K562 (cell line): ENCODE results near the gene PCED1B. TPM values are rescaled to one million over a fixed set of nuclear protein-coding genes. Genes with fewer than 3 reads are reported as not detected.

Source experiments
- ATAC-seq: fragments of 200-7000 bp; cut with Tn5 transposase; 3 replicates; pipeline ENCODE4 v1.9.1; 2020; ENCODE audit warnings: moderate library complexity
- BruUV-seq: library from RNA; stranded (reverse); fragments of 400-500 nt; replicated peaks from 2 replicates; lab custom pipeline; 2021; lab: Mats Ljungman, UMichigan
- CTCF ChIA-PET: fragments of 300-600 bp; formaldehyde crosslinking; extraction: SDS; loops from one replicate; lab custom pipeline; 2021; ENCODE audit warnings: low intra/inter-chr PET ratio; lab: Yijun Ruan, JAX
- POLR2A ChIA-PET: fragments of 300-600, 350-650 bp; sonication (Branson Sonifier 250); formaldehyde crosslinking; extraction: SDS; loops from one replicate; lab custom pipeline; 2021; ENCODE audit warnings: antibody characterized with exemption, inconsistent platforms; lab: Yijun Ruan, JAX
- DNase-seq, 4 experiments: peaks; one replicate each; pipeline versions ENCODE4 v3.0.0 to v3.0.0-alpha.2; 2011 to 2018; ENCODE audit warnings: low spot score in 3 of 4, mixed read lengths in 3 of 4; ENCODE audit errors: extremely low read depth in 1 of 4
- FAIRE-seq: peaks from 2 replicates; lab custom pipeline; 2011; peaks lifted over from hg19 to GRCh38; lab: Jason Lieb, UNC
- H2AFZ ChIP-seq: 2 replicates; pipeline ENCODE4 v1.6.0; 2011; ENCODE audit warnings: low read depth, low read length, control low read depth, inconsistent platforms
- H3K27ac ChIP-seq: fragments of 200-600 bp; 3 replicates; pipeline ENCODE4 v1.8.0; 2011; ENCODE audit warnings: low read depth, mild to moderate bottlenecking, control low read depth, inconsistent platforms, low read length, moderate library complexity, mixed read lengths; ENCODE audit errors: extremely low read depth
- H3K27me3 ChIP-seq, 2 experiments: fragments of 300-600 bp in 1 of 2; 2 replicates in 1 of 2; 3 replicates in 1 of 2; pipeline versions ENCODE4 v1.6.0 to v1.8.0; 2011; ENCODE audit warnings: inconsistent platforms in 2 of 2, low read length in 2 of 2, mild to moderate bottlenecking in 1 of 2, mixed read lengths in 1 of 2, moderate library complexity in 1 of 2; ENCODE audit not compliant: control insufficient read depth in 2 of 2, insufficient read depth in 2 of 2
- H3K36me3 ChIP-seq: fragments of 300-600 bp; 3 replicates; pipeline ENCODE4 v1.8.0; 2011; ENCODE audit warnings: mild to moderate bottlenecking, low read length, inconsistent platforms; ENCODE audit not compliant: control insufficient read depth, insufficient read depth
- H3K4me1 ChIP-seq, 2 experiments: fragments of 200-600 bp in 1 of 2; replicated peaks in 1 of 2; 2 replicates in 1 of 2; 3 replicates in 1 of 2; pipeline versions ENCODE4 v1.5.1 to v1.8.0; 2011; ENCODE audit warnings: inconsistent platforms in 2 of 2, low read length in 2 of 2, mild to moderate bottlenecking in 1 of 2, mixed read lengths in 1 of 2, moderate library complexity in 1 of 2; ENCODE audit not compliant: control insufficient read depth in 2 of 2, insufficient read depth in 2 of 2
- H3K4me2 ChIP-seq: 2 replicates; pipeline ENCODE4 v1.6.1; 2011; ENCODE audit warnings: low read length, control low read depth, inconsistent platforms, mixed read lengths; ENCODE audit not compliant: insufficient read depth
- H3K4me3 ChIP-seq: fragments of 200-600 bp; sonication (generic), shearing (Covaris generic); 2 replicates; pipeline ENCODE4 v1.5.1; 2016; ENCODE audit warnings: control low read depth, inconsistent platforms
- H3K79me2 ChIP-seq: fragments of 200-600 bp; 3 replicates; pipeline ENCODE4 v1.8.0; 2011; ENCODE audit warnings: low read length, inconsistent platforms; ENCODE audit not compliant: control insufficient read depth, insufficient read depth
- H3K9ac ChIP-seq, 2 experiments: 2 replicates each; pipeline versions ENCODE4 v1.6.0 to v1.6.1; 2011; ENCODE audit warnings: low read depth in 2 of 2, low read length in 2 of 2, control low read depth in 1 of 2, inconsistent platforms in 1 of 2, mild to moderate bottlenecking in 1 of 2, mixed read lengths in 1 of 2; ENCODE audit not compliant: insufficient read depth in 1 of 2
- H3K9me1 ChIP-seq: one replicate; pipeline ENCODE4 v1.6.0; 2011; ENCODE audit warnings: inconsistent platforms, mild to moderate bottlenecking, low read length, moderate library complexity; ENCODE audit not compliant: control insufficient read depth, insufficient read depth
- H3K9me3 ChIP-seq: replicated peaks from 2 replicates; pipeline ENCODE4 v1.5.1; 2011; ENCODE audit warnings: low read depth, low read length, inconsistent platforms; ENCODE audit not compliant: control insufficient read depth, insufficient read depth
- H4K20me1 ChIP-seq: replicated peaks from 2 replicates; pipeline ENCODE4 v1.6.1; 2011; ENCODE audit warnings: low read length, inconsistent platforms, mixed read lengths; ENCODE audit not compliant: control insufficient read depth, insufficient read depth
- DACH1 ChIP-seq: fragments of 450-650 bp; IDR thresholded peaks from 2 replicates; pipeline ENCODE4 v1.6.1; 2018; ENCODE audit not compliant: partially characterized antibody
- E2F3 ChIP-seq: fragments of 250-450 bp; sonication (Bioruptor Pico); IDR thresholded peaks from 2 replicates; pipeline ENCODE4 v1.4.0; 2020; ENCODE audit warnings: mild to moderate bottlenecking
- FOSL1 ChIP-seq: fragments of 200-800 bp; sonication (Bioruptor generic); conservative IDR thresholded peaks from 2 replicates; pipeline ENCODE4 v1.6.1; 2016; ENCODE audit warnings: missing genetic modification characterization, missing compliant biosample characterization
- HDGF ChIP-seq: fragments of 450-650 bp; IDR thresholded peaks from 2 replicates; pipeline ENCODE4 v1.6.1; 2016
- MITF ChIP-seq: IDR thresholded peaks from 2 replicates; pipeline ENCODE4 v1.6.1; 2014; ENCODE audit warnings: antibody characterized with exemption
- NFIX ChIP-seq: fragments of 250-450 bp; sonication (Bioruptor Pico); IDR thresholded peaks from 2 replicates; pipeline ENCODE4 v1.4.0; 2020; ENCODE audit warnings: low read depth, mild to moderate bottlenecking, moderate library complexity
- PHB2 ChIP-seq: fragments of 450-650 bp; IDR thresholded peaks from 2 replicates; pipeline ENCODE4 v1.6.1; 2017; ENCODE audit warnings: low read depth
- RBFOX2 ChIP-seq: fragments of 200-400 bp; formaldehyde crosslinking; IDR thresholded peaks from 2 replicates; pipeline ENCODE4 v1.6.1; 2017; ENCODE audit warnings: low read depth, mild to moderate bottlenecking, low read length, moderate library complexity
- TAF9B ChIP-seq: fragments of 450-650 bp; IDR thresholded peaks from 2 replicates; pipeline ENCODE4 v1.6.1; 2018; ENCODE audit warnings: mild to moderate bottlenecking; ENCODE audit not compliant: partially characterized antibody
- THRAP3 ChIP-seq: fragments of 450-650 bp; IDR thresholded peaks from 2 replicates; pipeline ENCODE4 v1.6.1; 2016; ENCODE audit warnings: mild to moderate bottlenecking, inconsistent platforms, borderline replicate concordance
- WGBS: fragments of 100-300 bp; shearing (Covaris generic); methylation state at CpG from one replicate; pipeline ENCODE4 v1.1.6; 2016; ENCODE audit warnings: low coverage, mixed read lengths; ENCODE audit not compliant: insufficient coverage; ENCODE audit errors: missing lambda C conversion rate; 5-methylcytosine and 5-hydroxymethylcytosine counted together
- in situ Hi-C: fragments of 300-500 bp; cut with MboI; formaldehyde crosslinking; loops from 4 replicates; pipeline ENCODE4 v1.15.0; 2018; ENCODE audit warnings: inconsistent platforms, mixed read lengths
- intact Hi-C: fragments of 100-400 bp; cut with micrococcal nuclease; formaldehyde crosslinking; loops from 2 replicates; pipeline ENCODE4 v1.14.2; 2022
- polyA plus RNA-seq, 8 experiments: library from polyadenylated mRNA; depleted of rRNA in 4 of 8; stranded (reverse) in 5 of 8; unstranded in 3 of 8; fragments of >200 nt; fragmentation: Nextera tagmentation in 2 of 8; fragmentation: Illumina TruSeq in 1 of 8; extraction: Ambion mirVana in 2 of 8; extraction: Trizol in 1 of 8; gene quantifications; 2 replicates each; pipeline versions ENCODE4 v1.2.1 to v1.2.3, GENCODE V29; 2011 to 2014; ENCODE audit warnings: inconsistent platforms in 1 of 8, missing spikeins in 1 of 8
- total RNA-seq, 7 experiments: library from RNA; depleted of rRNA in 6 of 7; stranded (reverse); fragments of >200 nt in 6 of 7; fragmentation: Illumina TruSeq in 2 of 7; extraction: Trizol in 2 of 7; gene quantifications; 2 replicates each; pipeline versions ENCODE4 v1.2.1 to v1.2.3, GENCODE V29; 2011 to 2021; ENCODE audit warnings: low replicate concordance in 1 of 7

Gene PCED1B
- total and polyA plus RNA-seq, 9 of the 15 experiments (the other 6 are each of a cell fraction or from before 2014, with no cell fraction given) = 1.2 to 9.3 (median 2.5) TPM

- no peaks in the 10 kb centered on the region for H3K9me3 ChIP-seq
- CTCF ChIA-PET = no interaction called here
- intact Hi-C loops = no loop called here
- H3K4me3 ChIP-seq = no peak overlapping the region
- no TSS peak for BruUV-seq
- no peak for DNase-seq
- H3K9ac ChIP-seq = no peak overlapping the region
- 25% methylated on average over 6 of the region's 6 CpGs for WGBS
- no peaks in the 10 kb centered on the region for H3K27me3 ChIP-seq
- H3K79me2 ChIP-seq = no peaks in the 10 kb centered on the region
- no peak for ATAC-seq
- no peaks in the 10 kb centered on the region for H3K36me3 ChIP-seq
- POLR2A ChIA-PET = interaction anchor here (0.5 to 1.0 kb wide), 4 partner anchors 9 to 669 kb away, joined by 3 to 4 read pairs (median 3); no protein-coding TSS in a partner anchor
- H3K27ac ChIP-seq = no peak overlapping the region
- no peaks in the 10 kb centered on the region for H3K9me1 ChIP-seq
- no peak for FAIRE-seq
- H4K20me1 ChIP-seq = no peaks in the 10 kb centered on the region
- H3K4me1 ChIP-seq = no peaks in the 10 kb centered on the region
- TF ChIP-seq NFIX (CRISPR knock-in tag) = no peak
- no peak for TF ChIP-seq THRAP3
- no peak for TF ChIP-seq FOSL1 (tag)
- no peak for TF ChIP-seq TAF9B
- TF ChIP-seq, all 486 proteins: peak for 0
- Histone ChIP-seq H3K4me2 (no peak overlapping the region), H2AFZ (no peak overlapping the region)
- in situ Hi-C loops = no loop called here
Observed at GRCh38 chr12:47066278-47067025, 13.0 kb upstream of the PCED1B start.

DNA sequence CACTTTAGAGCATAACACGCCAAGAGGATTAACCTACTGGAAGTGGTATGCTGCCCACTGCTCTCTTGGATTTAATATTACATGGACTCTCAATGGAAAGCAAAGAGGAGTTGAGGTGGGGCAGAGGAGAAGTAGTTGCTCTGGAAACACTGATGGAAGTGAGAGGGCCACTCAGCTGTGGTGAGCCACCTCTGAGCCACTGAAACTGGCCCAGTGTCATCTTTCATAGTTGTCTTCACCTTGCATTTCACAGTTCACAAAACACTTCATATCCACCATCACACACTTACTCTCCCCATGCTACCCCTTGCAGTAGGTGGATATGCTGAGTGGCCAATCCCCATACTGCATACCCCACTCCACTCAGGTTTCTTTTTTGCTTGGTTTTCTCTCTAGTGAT lies 12.2 kb upstream of the PCED1B start:
- no TSS peak for BruUV-seq

More for the DNA sequence above, 12.2 kb upstream of the PCED1B start:
- no peaks in the 10 kb centered on the region for H3K27me3 ChIP-seq
- H2AFZ ChIP-seq = no peak overlapping the region
- in situ Hi-C loops (no loop called here), intact Hi-C loops (no loop called here)
- no peak for DNase-seq
- 62% methylated on average over 1 of the region's 1 CpG for WGBS
- no peaks in the 10 kb centered on the region for H4K20me1 ChIP-seq
- H3K9me3 ChIP-seq = no peaks in the 10 kb centered on the region
- CTCF ChIA-PET = no interaction called here
- FAIRE-seq = no peak
- H3K4me2 ChIP-seq = no peak overlapping the region
- no peak overlapping the region for H3K4me3 ChIP-seq
- no peaks in the 10 kb centered on the region for H3K79me2 ChIP-seq
- no peak overlapping the region for H3K27ac ChIP-seq
- H3K4me1 ChIP-seq = no peaks in the 10 kb centered on the region
- no peaks in the 10 kb centered on the region for H3K9me1 ChIP-seq
- H3K36me3 ChIP-seq = no peaks in the 10 kb centered on the region
- no peak for TF ChIP-seq DACH1
- TF ChIP-seq RBFOX2 = no peak
- TF ChIP-seq HDGF = no peak
- no peak for TF ChIP-seq E2F3 (CRISPR knock-in tag)
- TF ChIP-seq PHB2 = no peak
- TF ChIP-seq MITF = no peak
- POLR2A ChIA-PET = no interaction called here
- ATAC-seq = no peak
- no peak overlapping the region for H3K9ac ChIP-seq
